Osteocyte (in vitro differentiated cells): ENCODE measurements around the gene MAPK4. TPM values are rescaled to one million over a fixed set of nuclear protein-coding genes. Genes with fewer than 3 reads are reported as not detected.

ENCODE experiments used
- DNase-seq: peaks from one replicate; pipeline ENCODE4 v3.0.0; 2021; ENCODE audit warnings: mixed read lengths; ENCODE audit not compliant: unreplicated experiment; ENCODE audit errors: extremely low spot score
- H3K27ac Mint-ChIP-seq: one replicate; pipeline ENCODE4 v1.8.0; 2021; ENCODE audit warnings: mild to moderate bottlenecking, mixed read lengths; ENCODE audit not compliant: unreplicated experiment
- H3K27me3 Mint-ChIP-seq: one replicate; pipeline ENCODE4 v1.8.0; 2021; ENCODE audit warnings: mixed read lengths; ENCODE audit not compliant: unreplicated experiment
- H3K36me3 Mint-ChIP-seq: one replicate; pipeline ENCODE4 v1.8.0; 2021; ENCODE audit warnings: mixed read lengths; ENCODE audit not compliant: unreplicated experiment
- H3K4me1 Mint-ChIP-seq: one replicate; pipeline ENCODE4 v1.8.0; 2021; ENCODE audit warnings: mixed read lengths; ENCODE audit not compliant: unreplicated experiment
- H3K4me3 Mint-ChIP-seq: one replicate; pipeline ENCODE4 v1.8.0; 2021; ENCODE audit warnings: mild to moderate bottlenecking, moderate library complexity, mixed read lengths; ENCODE audit not compliant: unreplicated experiment
- H3K9me3 Mint-ChIP-seq: one replicate; pipeline ENCODE4 v1.8.0; 2021; ENCODE audit warnings: mixed read lengths; ENCODE audit not compliant: unreplicated experiment
- CTCF ChIP-seq: fragments of 200-600 bp; sonication (generic); IDR thresholded peaks from 2 replicates; pipeline ENCODE4 v1.5.0; 2021; ENCODE audit warnings: antibody characterized with exemption, mild to moderate bottlenecking, moderate library complexity
- total RNA-seq: library from RNA; stranded (reverse); gene quantifications from 2 replicates; pipeline ENCODE4 v1.2.1, GENCODE V29; 2021

MAPK4 gene
- total RNA-seq, 1 donor from 2014 or later: not detected

- DNase-seq: no peak
- Mint-ChIP-seq H3K27ac (no peak overlapping the region), H3K36me3 (no peaks in the 10 kb centered on the region), H3K4me1 (no peaks in the 10 kb centered on the region), H3K4me3 (no peak overlapping the region), H3K27me3 (peaks cover 7% of the 10 kb centered on the region), H3K9me3 (no peaks in the 10 kb centered on the region)
- TF ChIP-seq CTCF: no peak
Observed at GRCh38 chr18:50647237-50647636, 87.3 kb downstream of the MAPK4 start.

DNA sequence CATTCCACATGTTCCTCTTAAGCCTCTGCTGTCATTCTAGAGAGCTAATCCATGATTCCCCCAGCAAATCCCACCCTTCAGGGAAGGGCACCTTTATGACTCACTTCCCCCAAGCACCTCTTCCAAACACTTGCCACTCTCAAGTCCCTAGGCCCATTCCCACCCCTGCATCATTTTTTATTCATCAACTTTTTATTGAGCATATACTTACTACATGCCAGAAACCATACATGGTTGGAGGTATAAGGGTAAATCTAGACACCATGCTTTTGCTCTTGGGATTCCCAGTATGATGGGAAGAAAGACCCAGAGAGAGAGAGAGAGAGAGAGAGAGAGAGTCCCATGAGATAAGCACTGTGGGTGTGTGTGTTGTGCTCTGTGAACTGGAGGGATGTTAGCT, 87.9 kb downstream of the MAPK4 start:
- DNase-seq: no peak
- H3K9me3 Mint-ChIP-seq: no peaks in the 10 kb centered on the region
- H3K4me1 Mint-ChIP-seq: no peaks in the 10 kb centered on the region
- H3K36me3 Mint-ChIP-seq: no peaks in the 10 kb centered on the region
- H3K27ac Mint-ChIP-seq: no peak overlapping the region
- no peak for TF ChIP-seq CTCF
- H3K4me3 Mint-ChIP-seq: no peak overlapping the region
- peaks cover 2% of the 10 kb centered on the region for H3K27me3 Mint-ChIP-seq

- no peak for DNase-seq
- TF ChIP-seq CTCF: no peak
- no peak overlapping the region for H3K27ac Mint-ChIP-seq
- no peaks in the 10 kb centered on the region for H3K36me3 Mint-ChIP-seq
- H3K4me1 Mint-ChIP-seq: no peaks in the 10 kb centered on the region
- H3K27me3 Mint-ChIP-seq: no peaks in the 10 kb centered on the region
- H3K9me3 Mint-ChIP-seq: no peaks in the 10 kb centered on the region
- H3K4me3 Mint-ChIP-seq: no peak overlapping the region
Observed at GRCh38 chr18:50649821-50650220, 89.9 kb downstream of the MAPK4 start.

DNA sequence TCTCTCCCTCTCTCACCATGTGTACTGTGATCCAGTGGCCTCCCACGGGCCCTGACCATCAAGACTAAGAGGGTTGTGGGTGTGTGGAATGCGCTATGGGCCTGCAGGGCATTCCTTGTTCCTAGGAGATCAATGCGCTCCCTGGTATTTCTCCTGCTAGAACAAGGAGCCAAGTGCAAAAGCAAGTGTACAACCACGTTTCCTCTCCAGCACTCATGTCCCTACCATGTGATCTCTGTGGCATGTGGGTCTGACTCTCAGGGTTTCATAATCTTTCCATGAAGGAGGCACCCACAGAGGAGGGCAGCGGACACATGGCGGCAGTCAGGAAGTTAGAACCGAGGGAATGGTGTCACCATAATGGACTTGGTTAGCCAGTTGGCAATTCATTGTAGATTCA, 91.4 kb downstream of the MAPK4 start:
- Mint-ChIP-seq H3K4me1 (no peaks in the 10 kb centered on the region), H3K9me3 (peaks cover 5% of the 10 kb centered on the region), H3K36me3 (no peaks in the 10 kb centered on the region), H3K27ac (no peak overlapping the region), H3K27me3 (no peaks in the 10 kb centered on the region), H3K4me3 (no peak overlapping the region)
- no peak for TF ChIP-seq CTCF
- no peak for DNase-seq

DNA sequence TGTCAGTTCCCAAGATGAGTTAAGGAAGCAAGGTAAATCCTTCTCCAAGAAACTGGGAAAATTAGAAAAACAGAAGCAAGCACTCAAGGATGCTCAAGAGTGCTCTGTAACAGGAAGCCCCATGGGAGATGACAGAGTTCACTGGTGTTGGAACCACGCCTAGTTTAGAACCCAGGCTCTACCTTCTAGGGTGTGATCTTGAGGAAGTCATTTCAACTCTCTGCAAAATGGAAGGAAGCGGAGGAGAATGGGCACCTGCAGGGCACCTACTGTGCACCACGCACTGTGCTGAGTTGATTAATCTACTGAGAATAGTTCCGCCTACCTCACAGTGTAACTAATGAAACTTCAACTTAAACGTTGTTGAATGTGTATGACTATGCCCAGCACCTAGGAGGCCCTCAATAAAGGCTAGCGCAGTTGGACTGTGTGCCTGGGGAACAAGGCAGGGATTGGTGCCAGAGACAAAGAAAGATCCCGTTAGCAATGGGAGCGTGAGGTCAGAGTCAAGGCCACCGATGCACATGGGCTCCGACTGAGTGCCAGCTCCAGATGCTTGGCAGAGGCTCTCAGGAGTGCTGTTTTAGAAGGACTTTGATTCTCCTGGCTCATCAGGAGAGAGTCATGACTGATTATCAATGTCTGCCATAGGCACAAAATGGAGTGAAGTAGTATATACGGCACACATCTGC, 93.7 kb downstream of the MAPK4 start:
- Mint-ChIP-seq H3K27ac (no peak overlapping the region), H3K9me3 (peaks cover 12% of the 10 kb centered on the region), H3K36me3 (no peaks in the 10 kb centered on the region), H3K4me1 (no peaks in the 10 kb centered on the region), H3K27me3 (no peaks in the 10 kb centered on the region), H3K4me3 (no peak overlapping the region)
- no peak for DNase-seq
- no peak for TF ChIP-seq CTCF
